ENCODE measurements around the gene C1orf174. TPM values are rescaled to one million over a fixed set of nuclear protein-coding genes. Genes with fewer than 3 reads are reported as not detected.

The C1orf174 gene
- total RNA-seq, 1 experiment from 2014 or later = 21.1 TPM

DNA sequence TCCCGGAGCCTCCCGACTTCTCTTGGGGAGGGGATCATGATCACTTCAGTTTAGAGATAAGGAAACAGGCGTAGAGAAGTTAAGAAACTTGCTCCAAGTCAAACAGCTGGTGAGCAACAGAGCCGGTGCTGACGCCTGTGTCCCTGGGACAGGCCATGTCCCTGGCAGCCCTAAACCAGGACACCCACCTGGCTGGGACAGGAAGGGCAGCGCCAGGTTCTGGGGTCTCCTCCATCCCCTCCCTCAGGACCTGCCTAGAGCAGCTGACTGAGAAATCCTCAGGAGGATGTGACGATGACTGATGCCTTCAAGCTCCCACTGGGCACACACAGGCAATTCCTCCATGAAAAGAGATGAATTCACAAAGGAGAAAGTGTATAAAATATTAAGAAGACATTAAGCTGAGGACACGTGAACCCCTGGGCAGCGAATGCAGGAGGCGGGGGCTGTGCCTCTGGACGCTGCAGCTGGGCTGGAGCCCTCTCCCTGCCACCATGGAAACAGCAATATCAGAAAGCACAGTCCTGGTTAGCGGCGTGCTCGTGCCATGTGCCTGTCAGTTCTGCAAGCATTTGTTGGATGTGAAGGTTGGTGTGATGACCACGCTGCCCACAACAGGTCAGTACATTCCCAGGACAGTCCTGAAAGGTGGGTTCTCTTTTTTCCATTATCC lies 40.1 kb upstream of the C1orf174 start:
- no peak overlapping the region for H4K5ac ChIP-seq (ENCODE audit: insufficient read length, low read depth, low read length)
- H4K20me1 ChIP-seq (ENCODE audit: control insufficient read depth, insufficient read depth, insufficient read length) = no peaks in the 10 kb centered on the region
- no peak overlapping the region for H4K91ac ChIP-seq (ENCODE audit: insufficient read length, low read depth, low read length)
- no peak overlapping the region for H2BK15ac ChIP-seq (ENCODE audit: low read depth, low read length)
- no peak overlapping the region for H3K27ac ChIP-seq (ENCODE audit: insufficient read length, low read depth, low read length)
- H3K27me3 Mint-ChIP-seq (ENCODE audit: low read depth) = peaks cover 5% of the 10 kb centered on the region
- peaks cover 10 to 12% of the 10 kb centered on the region in 2 experiments for H3K4me1 Mint-ChIP-seq
- H3K56ac ChIP-seq (ENCODE audit: insufficient read length, low read depth, low read length) = no peak overlapping the region
- H3T11ph ChIP-seq (ENCODE audit: low read length) = no peak overlapping the region
- H4K8ac ChIP-seq (replicated peaks; ENCODE audit: insufficient read length, low read depth, low read length) = no peak overlapping the region
- H3K9me3 ChIP-seq (ENCODE audit: control insufficient read depth, low read depth, low read length) = no peaks in the 10 kb centered on the region
- H3K27ac Mint-ChIP-seq = no peak overlapping the region
- H2BK5ac ChIP-seq (ENCODE audit: insufficient read length, low read length) = no peak overlapping the region
- no peak overlapping the region for H2BK12ac ChIP-seq (ENCODE audit: insufficient read length, low read depth, low read length)
- no peak overlapping the region for H3K14ac ChIP-seq (ENCODE audit: insufficient read depth, low read length)
- TF ChIP-seq CTCF (conservative IDR thresholded peaks at IDR 0.05) = no peak
- no peak overlapping the region for H3K18ac ChIP-seq (ENCODE audit: insufficient read length, low read depth, low read length)
- peaks cover 19 to 32% of the 10 kb centered on the region in 2 experiments for H3K9me3 Mint-ChIP-seq
- H3K36me3 Mint-ChIP-seq (ENCODE audit: insufficient read depth in 1 of 3, low read depth in 3 of 3) = peaks cover 1 to 12% (median 4%) of the 10 kb centered on the region in 3 experiments; a peak in 6 of 7 replicates
- H3K4ac ChIP-seq (ENCODE audit: low read depth, low read length) = no peak overlapping the region
- H3K4me3 Mint-ChIP-seq = no peak overlapping the region
- H3K27me3 ChIP-seq (ENCODE audit: insufficient read depth, low read length) = no peaks in the 10 kb centered on the region
- H2AK5ac ChIP-seq (ENCODE audit: insufficient read length, low read length) = no peak overlapping the region
- H2AFZ ChIP-seq (ENCODE audit: low read length) = no peak overlapping the region
- H3K4me1 ChIP-seq (ENCODE audit: insufficient read depth, low read length) = no peaks in the 10 kb centered on the region
- H3K23me2 ChIP-seq (ENCODE audit: insufficient read length, low read depth, low read length, poor library complexity, severe bottlenecking) = no peaks in the 10 kb centered on the region
- no peak overlapping the region for H2BK120ac ChIP-seq (ENCODE audit: low read depth, low read length, poor library complexity, severe bottlenecking)
- no peak overlapping the region for H2BK20ac ChIP-seq (ENCODE audit: low read depth, low read length, poor library complexity, severe bottlenecking)
- no peak overlapping the region for H3K9ac ChIP-seq (ENCODE audit: extremely low read depth, insufficient read length, low read length)
- no CpG with 5 or more reads among the region's 15 CpGs for WGBS (ENCODE audit: extremely low coverage, insufficient read length, low lambda C conversion rate)
- no peak for DNase-seq
- no peak overlapping the region for H3K23ac ChIP-seq (ENCODE audit: insufficient read length, low read depth, low read length)
- H3K79me1 ChIP-seq (ENCODE audit: insufficient read depth, low read depth, low read length, poor library complexity, severe bottlenecking) = no peaks in the 10 kb centered on the region
- no peaks in the 10 kb centered on the region for H3K79me2 ChIP-seq (ENCODE audit: insufficient read depth, low read length)
- H3K4me2 ChIP-seq (ENCODE audit: insufficient read depth, insufficient read length, low read length) = no peak overlapping the region
